PC-3 (cell line): ENCODE measurements around the gene APBB2. TPM values are rescaled to one million over a fixed set of nuclear protein-coding genes. Genes with fewer than 3 reads are reported as not detected.

Experiments used
- ATAC-seq: fragments of 200-7000 bp; cut with Tn5 transposase; 2 replicates; pipeline ENCODE4 v1.9.1; 2020; ENCODE audit warnings: mild to moderate bottlenecking, moderate library complexity
- BruUV-seq: library from RNA; stranded (reverse); fragments of 400-500 nt; replicated peaks from 2 replicates; lab custom pipeline; 2021; lab: Mats Ljungman, UMichigan
- CTCF ChIA-PET: fragments of 300-600 bp; sonication (Branson Sonifier 250); formaldehyde crosslinking; loops from one replicate; lab custom pipeline; 2022; ENCODE audit warnings: antibody characterized with exemption; lab: Charles Lee
- POLR2A ChIA-PET: fragments of 300-600 bp; sonication (Branson Sonifier 250); formaldehyde crosslinking; loops from one replicate; lab custom pipeline; 2022; ENCODE audit warnings: antibody characterized with exemption; ENCODE audit not compliant: unreplicated experiment; lab: Charles Lee
- DNase-seq: peaks from one replicate; pipeline ENCODE4 v3.0.0-alpha.2; 2015
- H2AFZ ChIP-seq: fragments of 300-600 bp; sonication (generic); 2 replicates; pipeline ENCODE4 v1.6.0; 2016; ENCODE audit warnings: antibody characterized with exemption, low read length
- H3F3A ChIP-seq: fragments of 300-600 bp; sonication (generic); one replicate; pipeline ENCODE4 v1.6.0; 2017; ENCODE audit warnings: antibody characterized with exemption, low read length, control low read depth, mild to moderate bottlenecking; ENCODE audit not compliant: unreplicated experiment
- H3K27ac ChIP-seq: fragments of 300-600 bp; sonication (generic); 2 replicates; pipeline ENCODE4 v1.5.1; 2016; ENCODE audit warnings: mild to moderate bottlenecking, low read length
- H3K27me3 ChIP-seq: fragments of 300-600 bp; sonication (generic); 2 replicates; pipeline ENCODE4 v1.6.1; 2016; ENCODE audit warnings: low read length, mixed read lengths
- H3K36me3 ChIP-seq: fragments of 300-600 bp; sonication (generic); 2 replicates; pipeline ENCODE4 v1.6.1; 2016; ENCODE audit warnings: low read depth, mixed run types, low read length, mixed read lengths
- H3K4me1 ChIP-seq: fragments of 300-600 bp; sonication (generic); 2 replicates; pipeline ENCODE4 v1.5.1; 2016; ENCODE audit warnings: low read length; ENCODE audit not compliant: insufficient read depth
- H3K4me2 ChIP-seq: fragments of 300-600 bp; sonication (generic); 2 replicates; pipeline ENCODE4 v1.6.0; 2016; ENCODE audit warnings: low read length
- H3K4me3 ChIP-seq: fragments of 300-600 bp; sonication (generic); 2 replicates; pipeline ENCODE4 v1.5.1; 2016; ENCODE audit warnings: mild to moderate bottlenecking, low read length, mixed read lengths
- H3K79me2 ChIP-seq: fragments of 300-600 bp; sonication (generic); 2 replicates; pipeline ENCODE4 v1.6.1; 2017; ENCODE audit warnings: low read length, mixed read lengths
- H3K9ac ChIP-seq: fragments of 300-600 bp; sonication (generic); 2 replicates; pipeline ENCODE4 v1.6.0; 2016; ENCODE audit warnings: mild to moderate bottlenecking, low read length
- H3K9me2 ChIP-seq: fragments of 300-600 bp; sonication (generic); replicated peaks from 2 replicates; pipeline ENCODE4 v1.6.1; 2016; ENCODE audit warnings: mixed run types, low read length, mixed read lengths
- H3K9me3 ChIP-seq: fragments of 300-600 bp; sonication (generic); 2 replicates; pipeline ENCODE4 v1.6.1; 2016; ENCODE audit warnings: low read length, mixed read lengths
- H4K20me1 ChIP-seq: fragments of 300-600 bp; sonication (generic); 2 replicates; pipeline ENCODE4 v1.6.1; 2016; ENCODE audit warnings: low read length, mixed read lengths
- CTCF ChIP-seq: fragments of 300-600 bp; sonication (generic); conservative IDR thresholded peaks from 2 replicates; pipeline ENCODE4 v1.5.1; 2017; ENCODE audit warnings: antibody characterized with exemption, low read depth, mild to moderate bottlenecking, low read length
- EZH2 ChIP-seq: fragments of 300-600 bp; sonication (generic); IDR thresholded peaks from one replicate; pipeline ENCODE4 v1.6.1; 2017; ENCODE audit warnings: antibody characterized with exemption, mild to moderate bottlenecking, low read length; ENCODE audit not compliant: unreplicated experiment
- EZH2phosphoT487 ChIP-seq: fragments of 300-600 bp; sonication (generic); IDR thresholded peaks from 2 replicates; pipeline ENCODE4 v1.6.1; 2018; ENCODE audit warnings: mild to moderate bottlenecking, antibody characterized with exemption, low read length, borderline replicate concordance
- intact Hi-C: fragments of 100-400 bp; cut with micrococcal nuclease; formaldehyde crosslinking; loops from 2 replicates; pipeline ENCODE4 v1.9.0; 2023
- total RNA-seq: library from RNA; depleted of rRNA; stranded (reverse); fragments of >200 nt; gene quantifications from 2 replicates; pipeline ENCODE4 v1.2.3, GENCODE V29; 2014

Gene APBB2
- total RNA-seq, 1 experiment from 2014 or later = 24.7 TPM

GRCh38 chr4:41103657-41104056 is 110.7 kb downstream of the APBB2 start:
- H2AFZ ChIP-seq = no peak overlapping the region
- no peak overlapping the region for H3K9ac ChIP-seq
- TF ChIP-seq EZH2 = no peak
- no peak for TF ChIP-seq CTCF
- no peak for TF ChIP-seq EZH2phosphoT487
- POLR2A ChIA-PET = no interaction called here
- H3K9me3 ChIP-seq = no peaks in the 10 kb centered on the region
- H3K36me3 ChIP-seq = no peaks in the 10 kb centered on the region
- H4K20me1 ChIP-seq = no peaks in the 10 kb centered on the region
- no peaks in the 10 kb centered on the region for H3K4me1 ChIP-seq
- CTCF ChIA-PET = no interaction called here
- BruUV-seq = no TSS peak
- H3K4me2 ChIP-seq = no peak overlapping the region
- H3K9me2 ChIP-seq = no peaks in the 10 kb centered on the region
- intact Hi-C loops = no loop called here
- no peak for ATAC-seq
- H3K4me3 ChIP-seq = no peak overlapping the region
- no peak for DNase-seq
- H3K27me3 ChIP-seq = no peaks in the 10 kb centered on the region
- H3F3A ChIP-seq = no peaks in the 10 kb centered on the region
- 0 out of 2 replicates have a peak, but pooled peaks cover 4% of the 10 kb centered on the region for H3K79me2 ChIP-seq
- H3K27ac ChIP-seq = no peak overlapping the region

- no peak overlapping the region for H3K4me2 ChIP-seq
- DNase-seq (no peak), ATAC-seq (no peak)
- no TSS peak for BruUV-seq
- no peaks in the 10 kb centered on the region for H3K9me2 ChIP-seq
- 0 out of 2 replicates have a peak, but pooled peaks cover 4% of the 10 kb centered on the region for H3K79me2 ChIP-seq
- no peaks in the 10 kb centered on the region for H3K27me3 ChIP-seq
- H2AFZ ChIP-seq = no peak overlapping the region
- no peak for TF ChIP-seq EZH2
- TF ChIP-seq EZH2phosphoT487 = no peak
- TF ChIP-seq CTCF = no peak
- no peaks in the 10 kb centered on the region for H3K9me3 ChIP-seq
- H4K20me1 ChIP-seq = no peaks in the 10 kb centered on the region
- intact Hi-C loops = no loop called here
- POLR2A ChIA-PET = no interaction called here
- no peaks in the 10 kb centered on the region for H3F3A ChIP-seq
- H3K4me3 ChIP-seq = no peak overlapping the region
- no peak overlapping the region for H3K27ac ChIP-seq
- CTCF ChIA-PET = no interaction called here
- no peaks in the 10 kb centered on the region for H3K36me3 ChIP-seq
- H3K4me1 ChIP-seq = no peaks in the 10 kb centered on the region
- no peak overlapping the region for H3K9ac ChIP-seq
Observed at GRCh38 chr4:41102414-41103092, 111.8 kb downstream of the APBB2 start.
